CD4-positive, alpha-beta T cell treated with Interleukin-1 beta for 1 hour (primary cell): ENCODE data around the gene KNDC1.
"Not testable (repeated sequence)": the region's sequence is repeated elsewhere in the genome, so short reads cannot be mapped to it uniquely, and the experiment has no call there.

Experiments
- DNase-seq, 2 donors: peaks; one replicate each; pipeline ENCODE4 v3.0.0-alpha.2; 2020 to 2022

The KNDC1 gene

DNA sequence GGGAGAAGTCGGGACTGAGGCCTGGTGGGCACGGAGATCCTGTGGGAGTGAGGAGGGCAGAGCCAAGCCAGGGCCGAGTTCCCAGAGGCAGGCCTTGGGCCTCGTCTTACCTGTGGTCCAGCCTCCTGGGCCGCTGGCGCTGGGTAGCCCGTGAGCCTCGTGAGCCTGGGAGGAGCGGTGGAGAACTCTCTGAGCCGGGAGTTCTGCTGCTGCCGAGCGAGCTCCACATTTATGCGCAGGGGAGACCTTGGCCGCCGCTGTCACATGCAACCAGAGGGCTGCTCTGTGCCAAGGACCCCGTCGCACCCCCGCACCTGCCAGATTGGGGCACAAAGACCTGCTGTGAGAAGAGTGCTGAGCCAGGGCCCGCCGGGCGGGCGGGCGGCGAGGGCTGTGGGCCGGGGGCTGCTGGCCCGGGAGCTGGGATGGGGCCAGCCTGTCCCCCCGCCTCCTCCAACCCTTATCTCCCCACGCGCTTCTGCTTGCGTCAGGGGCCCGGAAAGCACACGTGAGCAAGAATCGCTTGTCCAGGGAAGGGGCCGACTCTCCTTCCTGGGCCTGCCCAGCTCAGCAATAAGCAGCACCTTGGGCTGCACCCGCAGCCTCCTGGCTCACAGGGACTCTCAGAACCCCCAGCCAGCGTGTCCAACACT lies 87.8 kb downstream of the KNDC1 start:
- DNase-seq, result no peak

DNA sequence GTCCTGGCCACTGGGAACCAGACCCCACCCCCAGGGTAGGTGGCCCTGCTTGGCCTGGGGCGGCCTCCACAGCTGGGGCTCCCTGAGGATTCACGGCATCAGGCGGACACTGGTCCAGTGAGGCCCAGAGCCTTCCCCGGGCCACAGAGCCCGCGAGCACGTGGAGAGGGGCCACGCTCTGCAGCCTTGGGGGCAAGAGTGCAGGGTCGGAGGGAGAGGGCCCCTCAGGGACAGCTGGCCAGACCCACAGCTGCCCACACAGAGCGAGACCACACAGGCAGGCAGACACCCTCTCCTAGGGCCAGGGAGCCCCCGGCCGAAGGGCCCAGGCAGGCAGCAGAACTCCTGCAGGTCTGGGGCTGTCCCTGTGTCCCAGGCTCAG lies 88.3 kb downstream of the KNDC1 start:
- no peak for DNase-seq

DNA sequence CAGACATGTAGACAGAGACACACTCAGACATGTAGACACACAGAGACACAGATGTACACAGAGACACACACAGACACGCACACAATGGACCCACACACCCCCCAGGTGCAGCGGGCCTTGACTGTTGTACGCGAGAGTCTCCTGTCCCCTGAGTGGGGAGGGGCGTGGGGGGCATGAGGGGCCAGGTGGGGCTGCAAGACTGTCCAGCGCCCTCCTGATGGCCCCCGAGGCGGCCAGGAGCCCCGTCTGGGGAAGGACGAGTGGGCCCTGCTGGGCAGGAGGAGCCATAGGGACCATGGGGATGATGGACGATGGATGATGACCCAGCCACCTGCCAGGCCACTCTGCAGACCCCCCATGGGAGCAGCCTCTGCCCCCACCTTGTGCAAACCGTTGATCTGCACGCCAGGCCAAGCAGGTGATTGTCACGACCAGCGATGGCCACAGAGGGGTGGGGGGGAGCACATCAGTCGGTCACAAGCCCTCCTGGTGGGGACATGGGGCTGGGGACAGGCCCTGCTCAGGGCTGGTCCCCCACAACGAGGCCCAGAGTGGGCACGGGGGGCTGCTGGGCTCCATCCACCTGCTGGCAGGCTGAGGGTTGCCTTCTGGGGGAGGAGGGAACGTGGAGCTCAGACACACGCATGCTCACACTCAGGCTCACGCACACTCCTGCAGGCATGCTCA lies 89.2 kb downstream of the KNDC1 start:
- no peak for DNase-seq

DNA sequence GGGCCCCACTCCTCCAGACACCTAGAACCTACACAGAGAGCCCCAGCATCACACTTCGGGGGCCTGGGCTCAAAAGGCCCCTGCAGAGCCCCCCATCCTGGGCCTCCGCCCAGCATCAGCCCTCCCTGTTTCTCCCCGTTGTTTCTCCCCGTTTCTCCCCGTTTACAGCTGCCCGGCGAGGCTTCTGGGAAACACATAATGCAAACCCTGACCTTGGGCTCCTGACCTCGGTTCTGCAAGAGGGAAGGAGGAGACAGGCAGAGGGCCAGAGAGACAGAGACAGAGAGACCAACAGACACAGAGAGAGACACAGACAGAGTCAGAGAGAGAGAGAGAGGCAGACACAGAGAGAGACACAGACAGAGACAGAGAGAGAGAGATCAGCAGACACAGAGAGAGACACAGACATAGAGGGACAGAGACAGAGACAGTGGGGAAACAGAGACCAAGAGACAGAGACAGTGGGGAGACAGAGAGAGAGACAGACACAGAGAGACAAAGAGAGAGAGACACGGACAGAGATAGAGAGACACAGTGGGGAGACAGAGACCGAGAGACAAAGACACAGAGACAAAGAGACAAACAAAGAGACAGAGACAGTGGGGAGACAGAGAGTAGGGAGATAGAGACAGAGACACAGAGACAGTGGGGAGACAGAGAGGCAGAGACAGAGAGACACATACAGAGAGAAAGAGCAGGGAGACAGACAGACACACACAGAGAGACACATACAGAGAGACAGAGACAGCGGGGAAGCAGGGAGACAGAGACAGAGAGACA lies 90.1 kb downstream of the KNDC1 start:
- no peak for DNase-seq

DNA sequence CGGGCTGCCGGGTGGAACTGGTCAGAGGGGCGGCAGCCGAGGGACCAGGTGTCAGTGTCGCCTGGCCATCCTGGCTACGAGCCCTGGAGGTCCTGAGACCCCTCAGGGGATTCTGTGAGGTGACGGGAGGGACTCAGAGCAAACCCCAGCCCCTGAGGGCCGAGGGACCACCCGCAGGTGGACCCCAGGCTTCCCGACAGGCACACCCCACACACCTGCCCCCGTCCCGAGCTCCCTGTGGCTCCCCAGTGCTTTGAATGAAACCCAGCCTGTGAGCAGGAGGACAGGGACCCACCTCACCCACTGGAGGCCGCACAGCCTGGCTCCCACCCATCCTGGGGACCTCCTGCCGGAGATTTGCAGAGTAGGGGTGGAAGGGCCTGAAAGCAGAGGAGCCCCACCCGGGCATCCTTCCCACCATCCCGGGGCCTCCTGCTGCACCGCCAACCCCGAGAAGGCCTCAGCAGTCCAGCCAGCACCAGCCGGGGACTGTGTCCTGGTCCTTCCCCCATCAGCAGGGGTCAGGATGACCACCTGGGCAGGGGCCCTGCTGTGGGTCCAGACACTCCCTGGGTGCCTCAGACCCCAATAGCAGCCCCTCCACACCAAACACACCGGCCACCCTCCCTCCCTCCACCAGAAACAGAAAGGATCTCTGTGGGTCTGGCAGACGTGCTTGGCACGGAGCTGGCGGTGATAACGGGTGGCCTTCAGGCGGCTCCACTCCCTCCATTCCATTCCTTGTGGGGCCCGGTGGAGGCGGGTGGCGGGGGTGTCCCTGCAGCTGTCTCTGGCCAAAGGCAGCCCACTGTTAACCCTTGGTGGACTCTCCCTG lies 91.6 kb downstream of the KNDC1 start:
- DNase-seq, result no peak

DNA sequence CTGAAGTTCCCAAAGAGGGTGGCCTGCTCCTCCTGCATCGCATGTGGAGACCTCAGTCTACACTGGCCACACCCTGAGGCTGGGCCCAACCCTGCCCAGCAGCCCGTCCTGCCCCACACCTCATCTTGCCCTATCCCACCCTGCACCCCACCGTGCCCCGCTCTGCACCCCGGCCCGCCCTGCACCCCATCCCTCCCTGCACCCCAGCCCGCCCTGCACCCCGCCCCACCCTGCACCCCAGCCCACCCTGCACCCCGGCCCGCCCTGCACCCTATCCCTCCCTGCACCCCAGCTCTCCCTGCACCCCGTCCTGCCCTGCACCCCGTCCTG lies 92.2 kb downstream of the KNDC1 start:
- no peak for DNase-seq

DNA sequence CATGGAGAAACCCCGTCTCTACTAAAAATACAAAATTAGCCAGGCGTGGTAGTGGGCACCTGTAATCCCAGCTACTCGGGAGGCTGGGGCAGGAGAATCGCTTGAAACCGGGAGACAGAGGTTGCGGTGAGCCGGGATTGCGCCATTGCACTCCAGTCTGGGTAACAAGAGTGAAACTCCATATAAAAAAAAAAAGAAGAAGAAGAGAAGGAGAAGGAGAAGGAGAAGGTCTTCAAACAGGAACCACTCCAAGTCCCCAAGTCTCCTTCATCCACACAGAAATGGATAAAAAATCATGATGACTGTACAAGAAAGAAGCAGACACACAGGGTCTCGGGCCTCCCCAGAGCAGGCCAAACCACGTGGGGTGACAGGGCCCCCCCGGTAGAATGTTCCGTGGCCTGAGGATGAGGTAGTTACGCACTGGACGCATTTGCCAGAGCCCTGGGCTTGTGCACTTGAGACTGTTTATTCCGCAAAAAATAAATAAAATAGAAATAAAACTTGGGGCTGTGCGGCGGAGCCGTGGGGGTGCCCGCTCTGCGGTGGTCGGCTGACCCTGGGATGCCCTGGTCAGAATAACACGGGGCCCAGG lies 93.4 kb downstream of the KNDC1 start:
- DNase-seq, result no peak

DNA sequence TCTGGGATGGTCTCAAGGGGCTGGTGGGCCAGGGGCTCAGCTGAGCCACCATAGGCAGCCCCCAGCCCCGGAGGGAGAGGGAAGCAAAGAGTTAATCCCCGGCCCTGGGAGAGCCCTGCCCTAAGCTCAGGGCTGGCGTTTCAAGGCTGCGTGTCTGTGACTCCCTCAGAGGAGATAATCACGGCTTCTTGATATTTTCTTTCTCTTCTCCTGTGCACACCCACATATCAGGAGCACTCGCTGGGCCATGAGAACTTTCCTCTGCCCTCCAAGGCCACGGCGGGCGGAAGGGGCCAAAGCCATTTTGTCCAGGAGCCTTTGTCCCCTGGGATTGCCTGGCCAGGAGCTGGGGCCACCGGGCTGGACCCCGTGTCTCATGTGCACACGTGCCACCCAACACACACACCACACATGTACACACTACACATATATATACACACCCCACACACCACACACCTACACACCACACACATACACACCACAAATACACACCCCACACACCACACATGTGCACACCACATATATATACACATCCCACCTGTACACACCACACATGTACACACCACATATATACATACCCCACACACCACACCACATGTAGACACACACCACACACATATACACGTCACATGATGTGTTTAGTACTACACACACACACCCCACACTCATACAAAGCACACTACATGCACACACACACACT lies 94.6 kb downstream of the KNDC1 start:
- no peak for DNase-seq

DNA sequence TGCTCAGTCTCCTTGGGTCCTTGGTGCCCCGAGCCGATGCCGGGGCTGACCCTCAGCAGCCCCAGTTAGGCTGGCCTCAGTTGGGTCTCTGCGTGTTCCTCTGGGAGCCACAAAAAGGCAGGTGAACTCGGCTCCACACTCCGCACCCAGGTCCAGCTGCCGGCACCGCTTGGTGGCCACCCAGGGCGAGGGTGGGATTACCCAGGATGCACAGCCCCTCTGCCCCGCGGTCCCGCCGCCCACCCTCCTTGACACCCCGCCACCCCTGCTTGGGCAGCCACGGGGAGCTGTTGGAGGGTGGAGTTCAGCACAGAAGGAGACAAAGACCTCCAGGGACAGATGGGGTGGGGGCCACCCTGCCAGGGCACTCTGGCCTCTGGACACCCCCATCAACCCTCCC lies 95.3 kb downstream of the KNDC1 start:
- no peak for DNase-seq

DNA sequence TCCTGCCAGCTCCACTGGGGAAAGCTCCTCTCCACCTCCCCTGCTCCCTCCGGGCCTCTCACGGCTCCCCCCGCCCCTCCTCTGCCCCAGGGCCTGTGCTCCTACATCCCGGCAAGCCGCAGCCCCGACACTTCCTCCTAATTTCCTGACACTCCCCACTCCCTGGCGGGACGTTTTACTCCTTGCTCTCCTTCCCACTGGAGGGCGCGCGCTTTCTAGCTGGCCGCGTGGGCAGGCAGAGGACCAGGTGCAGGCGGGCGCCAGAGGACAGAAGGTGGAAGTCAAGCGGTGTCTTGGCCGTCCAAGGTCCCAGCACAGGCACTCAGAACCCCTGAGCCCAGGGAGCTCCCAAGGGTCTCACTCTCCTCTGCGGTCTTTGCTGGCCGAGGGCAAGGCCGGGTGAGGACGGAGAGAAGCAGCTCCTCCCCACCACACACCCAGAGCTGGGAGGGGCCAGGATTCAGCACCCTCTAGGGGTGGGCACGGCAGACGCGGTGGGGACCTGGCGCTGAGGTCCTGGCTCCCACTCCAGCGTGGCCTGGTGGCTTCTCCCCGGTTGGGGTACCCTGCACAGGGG lies 97.6 kb downstream of the KNDC1 start:
- DNase-seq, result peak in 1 of 2 donors; percentile 44

DNA sequence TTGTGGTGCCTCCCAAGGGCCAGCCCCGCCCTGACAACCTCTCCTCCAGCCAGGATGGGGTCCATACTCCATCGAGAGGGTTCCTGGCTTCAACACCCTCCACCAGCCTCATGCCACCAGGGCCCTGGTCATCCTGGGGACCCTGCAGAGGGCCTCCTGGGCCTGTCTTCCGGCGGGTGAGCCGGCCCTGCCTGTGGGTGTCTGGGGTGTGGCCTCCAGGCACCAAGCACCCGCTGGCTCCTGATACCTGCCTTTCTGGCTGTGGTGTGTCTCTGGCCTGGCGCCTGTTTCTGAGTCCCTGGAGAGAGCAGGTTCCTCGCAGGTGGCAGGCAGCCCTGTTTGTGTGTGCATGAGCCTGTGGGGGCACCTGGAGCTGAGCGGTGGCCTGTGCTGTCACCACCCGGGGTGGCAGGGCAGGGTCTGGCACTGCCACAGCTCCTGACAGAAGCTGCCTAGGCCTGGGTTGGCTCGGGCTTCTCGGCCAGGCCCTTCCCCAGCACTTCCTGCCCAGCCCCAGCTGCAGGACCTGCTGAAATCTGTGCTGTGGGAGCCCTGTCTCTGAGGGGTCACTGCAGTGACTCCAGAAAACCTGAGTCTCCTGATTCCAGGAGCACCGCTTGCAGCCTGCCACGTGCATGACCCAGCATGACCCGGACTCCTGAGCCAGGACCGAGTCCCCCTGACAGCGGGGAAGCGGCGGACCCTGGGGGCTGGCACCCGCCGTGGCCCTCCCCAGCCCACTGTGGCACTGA lies 98.2 kb downstream of the KNDC1 start:
- peak; percentile 35 to 41 for DNase-seq

DNA sequence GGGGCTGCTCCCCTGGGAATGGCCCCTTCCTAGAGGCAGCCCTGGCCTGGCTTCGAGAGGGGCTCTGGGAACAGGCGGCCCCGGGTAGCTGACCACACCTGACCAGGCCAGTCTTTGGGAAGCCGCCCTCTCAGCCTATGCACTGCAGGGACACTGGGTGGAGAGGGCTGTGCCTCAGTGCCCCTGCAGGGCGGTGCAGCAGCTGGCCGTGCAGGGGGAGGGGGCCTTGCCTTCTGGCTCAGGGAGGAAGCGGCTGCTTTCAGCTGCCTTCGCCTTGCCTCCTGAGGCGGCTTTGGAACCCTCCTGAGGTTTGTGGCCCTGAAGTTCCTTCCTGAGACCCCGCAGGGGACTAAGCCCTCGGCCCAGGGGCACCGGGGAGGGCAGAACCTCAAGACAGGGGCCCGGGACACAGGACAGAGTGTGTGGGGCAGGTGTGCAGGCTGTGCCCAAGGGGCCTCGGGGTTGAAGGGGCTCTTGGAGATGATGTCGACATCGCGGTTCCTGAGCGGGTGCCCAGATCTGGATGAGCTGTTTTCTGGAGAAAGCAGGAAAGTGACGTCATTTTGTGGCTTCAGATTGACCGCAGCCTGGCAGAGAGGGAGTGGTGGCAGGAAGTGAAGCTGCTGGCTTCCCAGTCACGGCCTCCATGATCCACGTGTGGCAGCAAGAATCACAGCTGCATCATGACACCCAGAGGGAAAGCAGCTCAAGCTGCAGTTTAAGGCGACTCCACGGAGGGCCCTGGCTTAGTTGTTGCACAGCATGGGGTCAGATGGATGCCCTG lies 99.0 kb downstream of the KNDC1 start:
- DNase-seq, result peak; percentile 79 to 85

DNA sequence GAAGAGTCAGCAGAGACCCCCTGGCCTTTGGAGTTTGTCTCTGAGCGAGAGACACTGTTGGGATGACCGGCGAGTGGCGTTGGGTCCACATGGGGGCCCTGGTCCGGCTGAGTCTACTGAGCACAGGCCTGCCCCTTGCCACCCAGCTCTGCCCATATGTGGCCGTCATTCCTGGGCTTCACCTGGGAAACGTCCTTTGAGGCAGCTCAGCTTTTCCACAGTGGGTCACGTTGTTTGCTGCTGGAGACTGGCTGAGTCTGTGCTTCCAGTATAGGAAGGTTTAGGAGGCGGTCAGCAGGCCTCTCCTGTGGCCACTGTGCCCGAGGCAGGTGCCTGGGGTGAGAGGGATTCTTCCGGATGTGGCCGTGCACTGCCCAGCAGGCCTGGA lies 99.6 kb downstream of the KNDC1 start:
- no peak for DNase-seq

DNA sequence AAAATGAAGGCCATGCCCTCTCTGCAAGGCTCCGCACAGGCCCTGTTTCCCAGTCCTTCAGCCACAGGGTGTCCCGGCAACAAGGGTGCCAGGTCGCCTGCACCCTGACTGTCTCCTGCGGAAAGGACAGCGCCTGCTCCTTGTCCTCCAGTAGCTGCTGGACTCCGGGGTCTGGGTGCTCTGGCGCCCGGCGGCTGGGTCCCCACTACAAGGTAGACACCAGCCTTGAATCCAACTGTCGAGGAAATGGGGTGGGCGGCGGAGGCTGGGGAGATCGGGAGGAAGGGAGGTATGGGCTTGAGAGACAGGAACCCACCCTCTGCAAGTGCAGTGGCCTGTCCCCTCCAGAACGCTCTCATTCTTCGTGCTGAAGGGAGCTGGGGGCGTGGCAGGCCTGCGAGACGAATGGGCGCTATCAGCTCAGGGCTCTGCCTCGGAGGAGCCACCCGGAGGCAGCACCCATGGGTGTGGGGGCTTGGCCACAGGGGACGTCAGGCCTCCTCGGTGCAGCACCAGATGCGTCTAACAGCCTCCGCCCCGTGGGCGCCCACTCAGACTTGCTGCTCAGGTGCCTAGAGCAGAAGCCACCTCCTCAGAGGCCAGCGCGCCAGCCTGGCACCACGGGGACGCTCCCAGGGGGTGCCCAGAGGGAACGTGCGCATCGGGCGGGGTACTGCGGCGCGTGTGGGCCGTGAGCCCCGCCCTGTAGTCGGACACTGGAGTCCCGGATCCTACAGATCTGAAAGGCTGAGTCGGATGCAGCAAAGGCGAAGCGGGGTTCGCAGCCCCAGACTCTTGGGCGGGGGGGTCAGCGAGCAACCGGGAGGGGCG lies 101.1 kb downstream of the KNDC1 start:
- peak; percentile 65 to 73 for DNase-seq

DNA sequence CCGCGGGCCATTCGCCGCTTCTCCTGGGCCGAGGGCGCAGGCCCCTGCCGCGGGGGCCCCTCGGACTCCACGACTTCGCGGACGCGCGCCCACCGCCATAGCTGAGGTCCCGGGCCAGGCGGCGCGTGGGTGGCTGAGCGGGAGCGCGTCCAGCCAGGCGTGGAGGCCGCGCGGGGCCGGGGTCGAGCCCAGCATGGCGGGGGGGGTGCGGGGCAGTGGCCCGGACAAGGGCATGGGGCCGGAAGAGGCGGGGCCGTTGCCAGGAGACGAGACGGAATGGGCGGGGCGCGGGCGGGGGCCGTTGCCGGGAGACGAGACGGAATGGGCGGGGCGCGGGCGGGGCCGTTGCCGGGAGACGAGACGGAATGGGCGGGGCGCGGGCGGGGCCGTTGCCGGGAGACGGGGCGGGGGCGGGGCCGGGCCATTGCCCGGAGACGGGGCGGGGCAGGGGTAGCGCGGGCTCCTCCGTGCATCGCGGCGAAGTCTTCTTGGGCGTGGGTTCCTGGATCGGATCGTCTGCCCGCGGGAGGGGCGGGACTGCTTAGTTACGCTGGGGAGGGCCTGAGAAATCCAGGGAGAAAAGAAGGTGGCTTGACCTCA lies 101.8 kb downstream of the KNDC1 start:
- DNase-seq, result peak; percentile 90 to 91

DNA sequence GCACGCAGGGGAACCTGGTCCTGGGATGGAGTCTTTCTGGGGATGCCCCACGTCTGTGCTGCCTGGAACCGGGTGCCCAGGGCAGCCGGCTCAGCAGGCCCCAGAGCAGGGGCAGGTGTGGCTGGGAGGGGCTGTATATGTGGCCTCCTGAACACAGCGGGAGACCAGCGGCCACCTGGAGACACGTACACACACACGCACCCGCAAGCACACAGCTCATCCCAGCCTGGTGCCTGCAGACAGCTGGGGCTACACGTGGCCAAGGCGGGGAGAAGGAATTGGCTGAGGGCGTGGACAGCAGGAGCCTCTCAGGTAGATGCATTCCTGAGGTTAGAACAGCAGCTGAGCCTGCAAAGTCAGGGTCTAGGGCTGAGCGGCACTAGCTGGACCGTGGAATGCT lies 102.7 kb downstream of the KNDC1 start:
- DNase-seq, result no peak

DNA sequence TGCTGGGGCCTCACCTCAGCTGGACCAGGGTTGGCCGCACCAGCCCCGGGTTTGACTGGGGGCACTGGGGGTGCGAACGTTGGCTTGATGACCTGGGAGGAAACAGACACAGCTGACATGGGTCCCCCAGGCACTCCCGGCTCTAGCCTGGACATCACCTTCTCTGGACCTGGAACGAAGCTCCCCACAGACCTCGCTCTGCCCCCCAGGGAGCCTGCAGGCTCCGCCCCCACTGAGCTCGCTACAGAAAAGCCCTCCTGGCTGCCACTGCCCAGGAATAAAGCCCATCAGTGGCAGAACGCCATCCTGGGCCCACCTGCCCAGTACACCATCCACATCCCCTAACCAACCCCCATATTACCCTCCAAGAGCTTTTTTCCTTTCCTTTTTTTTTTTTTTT lies 103.7 kb downstream of the KNDC1 start:
- DNase-seq, result no peak

DNA sequence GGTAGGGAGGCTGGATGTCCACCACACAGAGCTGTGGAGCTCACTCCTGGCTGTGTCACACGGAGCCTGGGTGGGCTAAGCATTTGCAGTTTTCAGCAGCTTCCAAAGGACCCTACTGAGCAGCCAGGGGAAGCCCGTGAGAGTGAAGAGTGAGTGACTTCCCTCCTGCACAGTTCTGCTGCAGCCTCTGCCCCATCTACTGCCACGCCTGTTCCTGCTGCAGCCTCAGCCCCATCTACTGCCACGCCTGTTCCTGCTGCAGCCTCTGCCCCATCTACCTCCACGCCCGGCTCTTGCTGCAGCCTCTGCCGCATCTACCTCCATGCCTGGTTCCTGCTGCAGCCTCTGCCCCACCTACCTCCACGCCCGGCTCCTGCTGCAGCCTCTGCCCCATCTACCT lies 104.4 kb downstream of the KNDC1 start:
- peak; percentile 58 to 64 for DNase-seq

DNA sequence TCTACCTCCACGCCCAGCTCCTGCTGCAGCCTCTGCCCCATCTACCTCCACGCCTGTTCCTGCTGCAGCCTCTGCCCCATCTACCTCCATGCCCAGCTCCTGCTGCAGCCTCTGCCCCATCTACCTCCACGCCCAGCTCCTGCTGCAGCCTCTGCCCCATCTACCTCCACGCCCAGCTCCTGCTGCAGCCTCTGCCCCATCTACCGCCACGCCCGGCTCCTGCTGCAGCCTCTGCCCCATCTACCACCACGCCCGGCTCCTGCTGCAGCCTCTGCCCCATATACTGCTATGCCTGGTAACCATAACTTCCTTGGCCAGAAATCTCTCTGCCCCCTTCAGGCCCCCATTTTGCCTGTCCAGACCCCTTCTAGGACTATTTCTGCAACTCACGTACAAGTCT lies 105.0 kb downstream of the KNDC1 start:
- not testable (repeated sequence) for DNase-seq
